ENCODE measurements around the gene TELO2.

The TELO2 gene

DNA sequence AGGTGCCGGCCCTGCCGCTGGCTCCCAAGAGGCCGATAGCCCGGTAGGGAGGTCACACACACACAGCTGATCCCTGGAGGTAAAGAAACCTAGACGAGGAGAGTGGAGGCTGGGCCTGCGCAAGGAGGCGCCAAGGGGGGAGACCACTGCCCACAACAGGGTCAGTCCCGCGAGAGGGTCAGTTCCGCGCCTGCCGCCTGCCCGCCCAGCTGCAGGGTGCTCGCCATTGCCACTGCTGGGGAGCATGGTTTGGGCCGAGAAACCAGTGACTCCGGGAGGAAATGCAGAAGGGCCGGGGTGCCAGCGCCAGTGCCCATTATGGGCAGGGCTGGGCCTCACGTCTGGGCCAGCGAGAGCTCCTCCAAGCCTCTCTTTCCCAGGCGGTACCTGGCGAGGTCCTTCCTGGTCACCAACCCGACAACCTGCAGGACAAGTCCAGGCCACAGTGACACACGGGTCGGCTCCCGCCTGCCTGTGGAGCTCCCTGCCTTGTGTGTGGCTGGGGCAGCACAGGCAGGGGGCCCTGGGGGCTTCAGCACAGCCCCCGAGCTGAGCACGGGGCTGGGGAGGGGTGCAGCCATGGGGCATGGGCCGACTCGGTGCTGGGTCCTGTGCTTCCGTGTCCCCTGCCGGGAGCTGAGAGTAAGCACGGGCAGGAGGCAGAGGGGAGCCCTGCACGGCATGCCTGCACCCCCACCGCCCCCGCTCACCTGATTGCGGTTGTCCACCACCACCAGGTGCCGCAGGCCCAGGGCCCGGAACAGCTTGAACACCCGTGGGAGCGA is 46.7 kb upstream of the TELO2 start:
- FAIRE-seq (no peak), DNase-seq (ENCODE audit: insufficient read length, low spot score) (no peak)
- TF ChIP-seq, protein P1, sequence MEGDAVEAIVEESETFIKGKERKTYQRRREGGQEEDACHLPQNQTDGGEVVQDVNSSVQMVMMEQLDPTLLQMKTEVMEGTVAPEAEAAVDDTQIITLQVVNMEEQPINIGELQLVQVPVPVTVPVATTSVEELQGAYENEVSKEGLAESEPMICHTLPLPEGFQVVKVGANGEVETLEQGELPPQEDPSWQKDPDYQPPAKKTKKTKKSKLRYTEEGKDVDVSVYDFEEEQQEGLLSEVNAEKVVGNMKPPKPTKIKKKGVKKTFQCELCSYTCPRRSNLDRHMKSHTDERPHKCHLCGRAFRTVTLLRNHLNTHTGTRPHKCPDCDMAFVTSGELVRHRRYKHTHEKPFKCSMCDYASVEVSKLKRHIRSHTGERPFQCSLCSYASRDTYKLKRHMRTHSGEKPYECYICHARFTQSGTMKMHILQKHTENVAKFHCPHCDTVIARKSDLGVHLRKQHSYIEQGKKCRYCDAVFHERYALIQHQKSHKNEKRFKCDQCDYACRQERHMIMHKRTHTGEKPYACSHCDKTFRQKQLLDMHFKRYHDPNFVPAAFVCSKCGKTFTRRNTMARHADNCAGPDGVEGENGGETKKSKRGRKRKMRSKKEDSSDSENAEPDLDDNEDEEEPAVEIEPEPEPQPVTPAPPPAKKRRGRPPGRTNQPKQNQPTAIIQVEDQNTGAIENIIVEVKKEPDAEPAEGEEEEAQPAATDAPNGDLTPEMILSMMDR (IDR thresholded peaks at IDR 0.05; ENCODE audit: insufficient read depth, missing control alignments) = no peak

DNA sequence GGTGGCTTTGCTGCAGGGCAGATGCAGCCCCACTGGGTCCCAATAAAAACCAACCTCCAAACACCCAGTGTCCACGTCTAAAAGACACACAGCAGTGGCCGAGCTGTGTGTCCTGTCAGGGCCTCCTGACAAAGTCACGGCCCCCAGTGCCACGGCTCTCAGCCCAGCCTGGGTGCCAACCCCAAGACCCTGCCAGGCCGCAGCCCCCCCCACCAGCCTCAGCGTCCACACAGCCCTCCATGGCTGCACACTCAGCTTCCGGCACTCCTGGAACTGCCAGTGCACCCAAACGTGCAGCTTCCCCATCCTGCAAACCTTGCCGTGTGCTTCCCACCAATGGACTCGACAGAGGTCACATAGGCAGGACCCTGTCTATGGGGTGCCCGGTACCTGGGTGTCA is 45.2 kb upstream of the TELO2 start:
- TF ChIP-seq, protein P1 (IDR thresholded peaks at IDR 0.05; ENCODE audit: insufficient read depth, missing control alignments) = no peak
- DNase-seq (ENCODE audit: insufficient read length, low spot score) (no peak), FAIRE-seq (no peak)

DNA sequence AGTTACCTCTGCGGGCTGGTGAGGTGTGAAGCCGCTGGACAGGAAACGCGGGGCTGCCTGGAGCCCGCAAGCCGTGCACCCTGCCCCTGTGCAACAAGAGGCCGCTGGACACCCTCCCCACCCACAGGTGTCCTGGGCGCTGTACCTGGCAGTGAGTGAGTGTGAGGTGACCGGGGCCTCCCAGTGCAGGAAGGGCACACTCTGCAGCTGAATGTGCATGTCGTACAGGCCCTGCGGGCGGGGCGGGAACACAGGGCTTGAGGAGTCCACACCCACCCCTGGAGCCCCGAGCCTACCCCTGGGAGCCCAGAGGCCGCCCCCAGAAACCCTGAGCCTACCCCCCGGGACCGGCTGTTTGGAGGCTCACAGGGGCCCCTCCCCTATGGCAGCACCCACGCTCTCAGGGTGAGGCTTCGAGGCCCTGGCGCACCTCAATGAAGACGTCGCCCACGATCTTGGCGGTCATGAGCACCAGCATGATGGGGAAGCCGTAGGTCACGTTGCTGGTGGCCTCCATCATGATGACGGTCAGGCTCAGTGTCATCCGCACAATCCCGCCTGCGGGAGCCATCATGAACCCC is 44.5 kb upstream of the TELO2 start:
- DNase-seq (ENCODE audit: insufficient read length, low spot score) = no peak
- TF ChIP-seq, protein P1 (IDR thresholded peaks at IDR 0.05; ENCODE audit: insufficient read depth, missing control alignments) = no peak
- no peak for FAIRE-seq

DNA sequence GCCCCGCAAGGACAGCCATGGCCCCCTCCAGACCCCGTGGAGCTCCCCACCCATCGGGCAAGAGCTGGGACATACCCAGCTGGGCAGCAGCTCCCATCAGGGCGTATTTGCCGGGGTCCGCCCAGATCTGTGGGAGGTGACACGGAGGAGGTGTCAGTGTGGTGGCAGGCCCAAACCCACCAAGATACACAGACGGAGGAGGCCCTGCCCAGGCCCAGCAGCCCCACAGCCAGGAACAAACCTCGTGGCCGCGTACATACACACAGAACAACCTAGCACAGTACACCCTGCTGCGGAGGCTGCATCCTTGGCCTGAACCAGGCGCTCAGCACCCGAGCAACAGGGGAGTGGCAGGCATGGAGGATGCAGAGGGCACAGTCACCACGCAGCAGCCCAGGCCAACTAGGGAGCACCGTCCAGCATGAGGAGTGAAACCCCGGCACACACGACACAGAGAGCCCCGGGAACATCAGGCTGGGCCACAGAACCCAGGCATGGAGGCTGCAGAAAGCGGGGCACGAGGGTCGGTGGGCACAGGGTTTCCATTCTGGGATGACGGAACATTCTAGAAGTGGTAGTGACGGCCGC is 43.9 kb upstream of the TELO2 start:
- TF ChIP-seq, protein P1 (IDR thresholded peaks at IDR 0.05; ENCODE audit: insufficient read depth, missing control alignments) = no peak
- DNase-seq (ENCODE audit: insufficient read length, low spot score) (no peak), FAIRE-seq (no peak)

DNA sequence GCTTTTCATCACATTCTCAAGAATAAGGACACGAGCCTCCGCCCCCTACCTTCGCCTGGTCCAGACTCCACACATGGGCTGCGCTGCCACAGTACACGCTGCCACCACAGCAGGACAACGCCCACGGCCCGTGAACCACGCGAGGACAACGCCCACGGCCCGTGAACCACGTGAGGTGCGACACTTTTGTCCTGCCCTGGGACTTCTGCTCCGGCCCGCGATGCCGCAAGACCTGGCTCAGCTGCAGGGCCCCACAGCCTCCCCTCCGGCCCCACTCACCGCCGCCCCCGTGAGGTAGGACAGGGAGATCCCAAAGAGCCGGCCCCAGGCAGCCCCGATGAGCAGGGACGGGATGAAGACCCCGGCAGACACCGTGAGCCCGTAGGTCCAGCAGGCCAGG is 42.9 kb upstream of the TELO2 start:
- DNase-seq (ENCODE audit: insufficient read length, low spot score) (no peak), FAIRE-seq (no peak)
- TF ChIP-seq, protein P1 (IDR thresholded peaks at IDR 0.05; ENCODE audit: insufficient read depth, missing control alignments) = no peak

DNA sequence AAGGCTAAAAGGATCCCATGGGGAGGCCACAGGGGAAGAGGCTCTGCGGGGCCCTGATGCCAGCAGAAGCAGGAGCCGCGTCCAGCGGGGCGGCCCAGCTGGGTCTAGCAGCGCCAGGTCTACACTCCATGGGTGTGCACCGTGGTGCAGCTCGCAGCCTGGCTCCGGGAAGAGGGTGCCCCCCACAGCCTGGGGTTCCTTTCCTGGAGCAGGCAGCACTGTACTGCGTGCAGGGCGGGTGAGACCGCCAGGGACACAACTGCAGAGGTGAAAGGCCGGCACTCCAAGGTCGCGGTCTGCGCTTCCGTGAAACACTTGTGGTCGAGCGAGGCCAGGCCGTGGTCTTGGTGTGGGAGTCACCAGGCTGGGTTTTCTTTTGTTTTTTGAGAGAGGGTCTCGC is 42.3 kb upstream of the TELO2 start:
- FAIRE-seq = no peak
- TF ChIP-seq, protein P1 (IDR thresholded peaks at IDR 0.05; ENCODE audit: insufficient read depth, missing control alignments) = no peak
- DNase-seq (ENCODE audit: insufficient read length, low spot score) = no peak
